Measurements from ENCODE around the gene RABGGTA. TPM values are rescaled to one million over a fixed set of nuclear protein-coding genes. Genes with fewer than 3 reads are reported as not detected.

Gene RABGGTA
- total and polyA plus RNA-seq, 10 of the 15 experiments (the other 5 are each of a cell fraction or from before 2014, with no cell fraction given), result 19.1 to 75.6 (median 46.9) TPM

GRCh38 chr14:24310646-24311604 is 39.5 kb upstream of the RABGGTA start, which contains the start of gene LTB4R:
Gene LTB4R (plus strand): TSS chr14:24311502. CDS start chr14:24315652, 4,150 bp downstream.
- peak; percentile 49 for FAIRE-seq
- intact Hi-C loops (cut with micrococcal nuclease; ENCODE audit: unreplicated experiment) (no loop called here), in situ Hi-C loops (cut with MboI) (no loop called here)
- BruUV-seq (replicated peaks), result no TSS peak
- Histone ChIP-seq H3K9me3 (replicated peaks; ENCODE audit: control insufficient read depth, insufficient read depth, low read length) (no peaks in the 10 kb centered on the region), H4K20me1 (ENCODE audit: control insufficient read depth, insufficient read depth) (no peaks in the 10 kb centered on the region), H3K27ac (ENCODE audit: control insufficient read depth, insufficient read depth) (peak within 1 kb of the TSS; percentile 45; the same call in 1 of the 2 replicates), H3K36me3 (ENCODE audit: control insufficient read depth in 2 of 2, insufficient read depth in 2 of 2, low read length in 1 of 2) (peaks cover 5 to 9% of the 10 kb centered on the region in 2 experiments; a peak in 3 of 4 replicates), H3K27me3 (replicated peaks in 1 of 2; ENCODE audit: control insufficient read depth in 2 of 2, insufficient read depth in 2 of 2, low read length in 1 of 2) (no peaks in the 10 kb centered on the region), H3K4me3 (peak within 1 kb of the TSS; percentile 47), H3K4me2 (ENCODE audit: control insufficient read depth, insufficient read depth) (peak within 1 kb of the TSS; percentile 76), H3K79me2 (ENCODE audit: control insufficient read depth, insufficient read depth, low read length) (no peaks in the 10 kb centered on the region), H3K4me1 (ENCODE audit: control insufficient read depth, insufficient read depth, low read length) (peaks cover 37% of the 10 kb centered on the region), H2AFZ (ENCODE audit: control insufficient read depth, low read depth, low read length) (peak within 1 kb of the TSS; percentile 48), H3K9ac (ENCODE audit: control insufficient read depth, insufficient read depth, low read length) (no peak within 1 kb of the TSS; the same call in 1 of the 2 replicates)
- 2% methylated on average over 96 of the region's 99 CpGs for WGBS (ENCODE audit: insufficient coverage, insufficient replicate concordance, low lambda C conversion rate, missing lambda C conversion rate)
- no peak for DNase-seq (ENCODE audit: low read depth, low spot score)
- RAD21 ChIA-PET (ENCODE audit: unreplicated experiment), result interaction anchor here (0.6 to 1.9 kb wide), 8 partner anchors 14 to 121 kb away, joined by 3 to 9 read pairs (median 3); partner anchors contain the start of genes RABGGTA and TINF2
- POLR2A ChIA-PET, result interaction anchor here (0.6 to 1.2 kb wide), 4 partner anchors 15 to 121 kb away, joined by 3 read pairs; partner anchors contain the start of gene RIPK3
- SMC1A ChIA-PET (ENCODE audit: uncharacterized antibody, unreplicated experiment), result interaction anchor here (0.6 to 1.6 kb wide), 8 partner anchors 8 to 120 kb away, joined by 3 to 7 read pairs (median 3); partner anchors contain the start of gene TINF2
- ATAC-seq, result peak; percentile 75
- CTCF ChIA-PET, result interaction anchor here (0.7 to 7.9 kb wide), 18 partner anchors 8 to 255 kb away, joined by 3 to 149 read pairs (median 4); partner anchors contain the start of genes ADCY4, DCAF11, DHRS1 and KHNYN
- TF ChIP-seq ZSCAN29 (IDR thresholded peaks at IDR 0.05) (no peak), CTCF (IDR thresholded peaks at IDR 0.05 in 2 of 3, conservative IDR thresholded peaks at IDR 0.05 in 1 of 3; ENCODE audit: control insufficient read depth in 2 of 3, extremely low read depth in 1 of 3, insufficient read depth in 1 of 3, low read depth in 3 of 3, low read length in 3 of 3) (peak; percentile 10 to 40 (median 29); a peak in 3 of 6 replicates), ZNF687 (IDR thresholded peaks at IDR 0.05) (peak; percentile 84), MYC (IDR thresholded peaks at IDR 0.05; ENCODE audit: insufficient read depth, insufficient read length, insufficient replicate concordance, low read length, severe bottlenecking) (peak; percentile 46), CEBPB (IDR thresholded peaks at IDR 0.05; ENCODE audit: borderline replicate concordance in 1 of 2, low read depth in 2 of 2, low read length in 2 of 2) (no peak), PKNOX1 (IDR thresholded peaks at IDR 0.05) (peak; percentile 47; the same call in 1 of the 2 replicates), MTA2 (IDR thresholded peaks at IDR 0.05; ENCODE audit: low read depth) (no peak), GABPA (IDR thresholded peaks at IDR 0.05; ENCODE audit: low read depth) (no peak), FOXK2 (IDR thresholded peaks at IDR 0.05) (no peak), ATF3 (IDR thresholded peaks at IDR 0.05; ENCODE audit: borderline replicate concordance, extremely low read depth, low read depth, low read length) (no peak), EZH2 (IDR thresholded peaks at IDR 0.05; ENCODE audit: borderline replicate concordance, control insufficient read depth, low read depth, low read length) (no peak)

Data from GM12878 (cell line).